Measurements from ENCODE around the gene TDRD7. TPM values are rescaled to one million over a fixed set of nuclear protein-coding genes. Genes with fewer than 3 reads are reported as not detected.

Gene TDRD7
- total RNA-seq, 1 experiment from 2014 or later = 22.0 TPM

DNA sequence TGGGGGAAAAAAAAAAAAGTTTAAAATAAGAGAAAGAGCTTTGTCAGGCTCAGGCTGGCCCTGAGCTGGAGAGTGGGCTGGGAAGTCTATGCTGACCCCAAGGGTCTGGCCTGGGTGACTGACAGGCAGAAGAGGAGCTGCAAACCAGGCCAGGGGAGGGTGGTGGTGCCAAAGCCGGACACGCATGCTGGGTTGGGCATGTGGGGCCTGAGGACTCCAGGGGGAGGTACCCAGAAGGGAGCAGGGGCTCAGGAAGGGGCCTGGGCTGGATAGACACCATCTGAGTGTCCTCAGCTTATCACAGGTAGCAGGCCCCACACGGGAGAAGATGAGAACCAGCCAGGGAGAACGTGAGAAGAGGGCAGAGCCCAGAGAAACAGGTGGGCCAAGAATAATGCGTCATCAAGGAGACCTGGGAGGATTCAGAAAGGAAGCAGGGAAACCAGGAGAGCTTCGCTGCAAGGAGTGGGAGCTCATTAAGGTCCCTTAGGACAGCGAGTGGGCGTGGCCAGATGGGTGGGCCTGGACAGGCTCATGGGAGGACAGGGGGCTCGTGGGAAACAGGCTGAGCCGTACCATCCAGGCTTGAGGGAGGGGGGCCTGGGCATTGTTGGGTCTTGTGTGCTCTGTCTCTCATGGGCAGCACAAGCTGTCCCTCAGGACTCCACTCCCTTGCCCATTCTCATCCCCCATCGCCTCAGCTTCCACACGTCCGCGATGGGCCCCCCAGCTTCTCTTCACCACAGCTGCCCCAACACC lies 105.6 kb downstream of the TDRD7 start:
- TF ChIP-seq, protein P1, sequence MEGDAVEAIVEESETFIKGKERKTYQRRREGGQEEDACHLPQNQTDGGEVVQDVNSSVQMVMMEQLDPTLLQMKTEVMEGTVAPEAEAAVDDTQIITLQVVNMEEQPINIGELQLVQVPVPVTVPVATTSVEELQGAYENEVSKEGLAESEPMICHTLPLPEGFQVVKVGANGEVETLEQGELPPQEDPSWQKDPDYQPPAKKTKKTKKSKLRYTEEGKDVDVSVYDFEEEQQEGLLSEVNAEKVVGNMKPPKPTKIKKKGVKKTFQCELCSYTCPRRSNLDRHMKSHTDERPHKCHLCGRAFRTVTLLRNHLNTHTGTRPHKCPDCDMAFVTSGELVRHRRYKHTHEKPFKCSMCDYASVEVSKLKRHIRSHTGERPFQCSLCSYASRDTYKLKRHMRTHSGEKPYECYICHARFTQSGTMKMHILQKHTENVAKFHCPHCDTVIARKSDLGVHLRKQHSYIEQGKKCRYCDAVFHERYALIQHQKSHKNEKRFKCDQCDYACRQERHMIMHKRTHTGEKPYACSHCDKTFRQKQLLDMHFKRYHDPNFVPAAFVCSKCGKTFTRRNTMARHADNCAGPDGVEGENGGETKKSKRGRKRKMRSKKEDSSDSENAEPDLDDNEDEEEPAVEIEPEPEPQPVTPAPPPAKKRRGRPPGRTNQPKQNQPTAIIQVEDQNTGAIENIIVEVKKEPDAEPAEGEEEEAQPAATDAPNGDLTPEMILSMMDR (IDR thresholded peaks at IDR 0.05; ENCODE audit: insufficient read depth in 1 of 2, low read depth in 1 of 2, low read length in 1 of 2, severe bottlenecking in 1 of 2, unreplicated experiment in 1 of 2) = no peak
- H3K4me1 ChIP-seq = no peaks in the 10 kb centered on the region
- Mint-ChIP-seq H3K9me3 (ENCODE audit: unreplicated experiment) (no peaks in the 10 kb centered on the region), H3K27me3 (ENCODE audit: insufficient read depth, unreplicated experiment) (no peaks in the 10 kb centered on the region), H3K4me3 (ENCODE audit: unreplicated experiment) (no peak overlapping the region), H3K27ac (ENCODE audit: unreplicated experiment) (no peak overlapping the region), H3K4me1 (ENCODE audit: low read depth, unreplicated experiment) (no peaks in the 10 kb centered on the region), H3K36me3 (ENCODE audit: insufficient read depth, unreplicated experiment) (no peaks in the 10 kb centered on the region)
- BruUV-seq (replicated peaks) = no TSS peak
- ChIA-PET CTCF (interaction anchor here (0.8 kb wide), 1 partner anchor 11 kb away, joined by 3 read pairs; no protein-coding TSS in a partner anchor), POLR2A (no interaction called here)
- no peak for DNase-seq
- H3K36me3 ChIP-seq (ENCODE audit: control insufficient read depth, insufficient read depth, low read length) = no peaks in the 10 kb centered on the region
- H3K27me3 ChIP-seq (replicated peaks; ENCODE audit: control insufficient read depth, insufficient read depth, low read length) = no peaks in the 10 kb centered on the region
- no peaks in the 10 kb centered on the region for H3K9me3 ChIP-seq
- intact Hi-C loops (cut with micrococcal nuclease; ENCODE audit: unreplicated experiment) = no loop called here
- no peak overlapping the region for H3K4me3 ChIP-seq (ENCODE audit: low read depth, low read length)

DNA sequence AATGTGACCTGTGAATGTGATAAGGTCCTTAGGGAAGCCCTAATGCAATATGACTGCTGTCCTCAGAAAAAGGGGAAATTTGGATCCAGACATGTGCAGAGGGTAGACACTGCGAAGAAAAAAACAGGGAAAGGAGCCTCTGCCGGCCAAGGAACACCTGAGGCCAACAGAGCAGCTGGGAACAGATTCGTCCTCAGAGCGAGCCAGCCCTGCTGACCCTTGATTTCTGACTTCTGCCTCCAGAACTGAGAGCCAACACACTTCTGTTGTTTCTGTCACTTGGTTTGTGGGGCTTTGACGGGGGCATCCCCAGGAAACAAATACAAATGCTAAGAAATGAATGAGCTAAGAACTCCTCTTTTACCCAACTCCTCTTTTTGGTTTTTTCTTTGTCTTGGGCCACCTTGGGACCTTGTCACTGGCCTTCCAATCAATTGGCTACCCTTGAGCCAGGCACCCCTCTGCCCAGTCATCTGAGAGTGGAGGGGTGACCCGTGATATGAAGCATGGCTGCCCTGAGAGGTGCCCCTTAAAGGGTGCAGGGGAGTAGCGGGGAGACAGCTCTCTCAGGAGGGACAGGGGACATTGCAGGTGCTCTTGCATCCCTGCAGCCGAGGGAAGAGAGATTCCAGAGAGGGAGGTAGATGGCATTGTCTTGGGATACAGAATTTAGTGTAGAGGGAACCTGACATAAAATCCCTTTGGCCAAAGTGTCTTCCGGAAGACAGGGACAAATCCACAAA lies 106.4 kb downstream of the TDRD7 start:
- Mint-ChIP-seq H3K9me3 (ENCODE audit: unreplicated experiment) (no peaks in the 10 kb centered on the region), H3K36me3 (ENCODE audit: insufficient read depth, unreplicated experiment) (no peaks in the 10 kb centered on the region), H3K4me1 (ENCODE audit: low read depth, unreplicated experiment) (no peaks in the 10 kb centered on the region), H3K4me3 (ENCODE audit: unreplicated experiment) (no peak overlapping the region), H3K27me3 (ENCODE audit: insufficient read depth, unreplicated experiment) (no peaks in the 10 kb centered on the region), H3K27ac (ENCODE audit: unreplicated experiment) (no peak overlapping the region)
- BruUV-seq (replicated peaks) = no TSS peak
- Histone ChIP-seq H3K4me1 (no peaks in the 10 kb centered on the region), H3K9me3 (no peaks in the 10 kb centered on the region), H3K4me3 (ENCODE audit: low read depth, low read length) (no peak overlapping the region), H3K36me3 (ENCODE audit: control insufficient read depth, insufficient read depth, low read length) (no peaks in the 10 kb centered on the region), H3K27me3 (replicated peaks; ENCODE audit: control insufficient read depth, insufficient read depth, low read length) (no peaks in the 10 kb centered on the region)
- CTCF ChIA-PET = no interaction called here
- TF ChIP-seq, protein P1 (IDR thresholded peaks at IDR 0.05; ENCODE audit: insufficient read depth in 1 of 2, low read depth in 1 of 2, low read length in 1 of 2, severe bottlenecking in 1 of 2, unreplicated experiment in 1 of 2) = no peak
- intact Hi-C loops (cut with micrococcal nuclease; ENCODE audit: unreplicated experiment) = no loop called here
- POLR2A ChIA-PET = no interaction called here
- DNase-seq = no peak

DNA sequence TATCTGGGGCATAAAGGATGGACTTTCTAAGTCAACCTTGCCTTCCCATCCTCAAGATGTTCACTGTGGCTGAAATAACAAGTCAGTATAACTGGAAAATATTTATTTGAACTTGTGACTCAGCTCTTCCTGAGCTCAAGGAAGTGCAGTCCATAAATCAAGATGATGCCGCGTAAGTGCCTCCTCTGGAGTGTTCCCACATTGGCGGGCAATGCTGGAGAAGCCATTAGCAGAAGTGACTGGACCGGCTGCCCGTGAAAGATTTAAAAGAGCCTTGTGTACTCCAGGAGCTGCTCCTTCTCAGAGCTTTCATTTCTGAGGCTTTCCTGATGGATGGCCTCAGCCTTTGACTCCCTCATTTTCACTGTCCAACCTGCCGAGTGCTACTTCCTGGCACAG lies 107.0 kb downstream of the TDRD7 start:
- CTCF ChIA-PET = no interaction called here
- BruUV-seq (replicated peaks) = no TSS peak

More for the DNA sequence above, 107.0 kb downstream of the TDRD7 start:
- Histone ChIP-seq H3K27me3 (replicated peaks; ENCODE audit: control insufficient read depth, insufficient read depth, low read length) (no peaks in the 10 kb centered on the region), H3K4me3 (ENCODE audit: low read depth, low read length) (no peak overlapping the region), H3K9me3 (no peaks in the 10 kb centered on the region), H3K36me3 (ENCODE audit: control insufficient read depth, insufficient read depth, low read length) (no peaks in the 10 kb centered on the region), H3K4me1 (no peaks in the 10 kb centered on the region)
- intact Hi-C loops (cut with micrococcal nuclease; ENCODE audit: unreplicated experiment) = no loop called here
- H3K36me3 Mint-ChIP-seq (ENCODE audit: insufficient read depth, unreplicated experiment) = peaks cover 2% of the 10 kb centered on the region
- TF ChIP-seq, protein P1 (IDR thresholded peaks at IDR 0.05; ENCODE audit: insufficient read depth in 1 of 2, low read depth in 1 of 2, low read length in 1 of 2, severe bottlenecking in 1 of 2, unreplicated experiment in 1 of 2) = no peak
- no peak for DNase-seq
- no peaks in the 10 kb centered on the region for H3K27me3 Mint-ChIP-seq (ENCODE audit: insufficient read depth, unreplicated experiment)
- H3K9me3 Mint-ChIP-seq (ENCODE audit: unreplicated experiment) = no peaks in the 10 kb centered on the region
- H3K4me1 Mint-ChIP-seq (ENCODE audit: low read depth, unreplicated experiment) = no peaks in the 10 kb centered on the region
- H3K27ac Mint-ChIP-seq (ENCODE audit: unreplicated experiment) = no peak overlapping the region
- H3K4me3 Mint-ChIP-seq (ENCODE audit: unreplicated experiment) = no peak overlapping the region
- POLR2A ChIA-PET = no interaction called here
